Stimulated activated CD8-positive, alpha-beta memory T cell treated with anti-CD3 and anti-CD28 coated beads, Interleukin-15, amount 100 ng/mL, for 1 hour (primary cell): ENCODE data around the gene AKT2.
"Not testable (repeated sequence)": the region's sequence is repeated elsewhere in the genome, so short reads cannot be mapped to it uniquely, and the experiment has no call there.

Source experiments
- DNase-seq: peaks from one replicate; pipeline ENCODE4 v3.0.0-alpha.2; 2020; ENCODE audit warnings: low read depth

Gene AKT2

GRCh38 chr19:40284501-40285352 is at the start of gene AKT2:
Gene AKT2 (minus strand): TSS chr19:40285345. CDS start chr19:40265267, 20,078 bp downstream.
- peak; percentile 38 for DNase-seq

DNA sequence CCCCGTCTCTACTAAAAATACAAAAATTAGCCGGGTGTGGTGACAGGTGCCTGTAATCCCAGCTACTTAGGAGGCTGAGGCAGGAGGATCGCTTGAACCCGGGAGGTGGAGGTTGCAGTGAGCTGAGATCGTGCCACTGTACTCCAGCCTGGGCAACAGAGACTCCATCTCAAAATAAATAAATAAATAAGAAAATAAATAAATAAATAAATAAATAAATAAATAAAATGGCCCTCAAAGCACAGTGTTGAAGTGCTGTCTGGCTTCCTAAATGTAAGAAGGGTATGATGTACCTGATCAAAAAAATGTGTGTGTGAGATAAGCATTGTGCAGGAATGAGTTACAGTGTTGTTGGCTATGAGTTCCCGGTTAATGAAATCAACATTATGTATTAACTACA is 47.9 kb upstream of the AKT2 start:
- DNase-seq = not testable (repeated sequence)

GRCh38 chr19:40332669-40333068 is 47.5 kb upstream of the AKT2 start:
- DNase-seq = no peak

DNA sequence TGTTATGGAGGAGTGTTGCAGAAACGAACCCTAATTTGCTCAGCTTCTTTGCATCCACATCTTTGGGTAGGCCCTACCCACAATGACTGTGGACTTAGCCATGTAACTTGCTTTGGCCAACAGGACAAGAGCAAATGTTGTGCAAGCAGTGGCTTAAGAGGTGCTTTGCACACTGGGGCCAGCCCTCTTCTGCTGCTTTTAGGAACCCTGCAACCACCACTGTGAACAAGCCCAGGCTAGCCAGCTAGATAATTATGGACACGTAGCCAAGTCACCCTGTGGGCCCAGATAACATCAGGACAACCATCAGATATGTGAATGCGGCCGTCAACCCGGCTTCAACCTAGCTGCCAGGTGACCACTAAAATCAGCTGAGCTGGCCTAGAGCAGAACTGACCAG is 45.9 kb upstream of the AKT2 start:
- DNase-seq = no peak

DNA sequence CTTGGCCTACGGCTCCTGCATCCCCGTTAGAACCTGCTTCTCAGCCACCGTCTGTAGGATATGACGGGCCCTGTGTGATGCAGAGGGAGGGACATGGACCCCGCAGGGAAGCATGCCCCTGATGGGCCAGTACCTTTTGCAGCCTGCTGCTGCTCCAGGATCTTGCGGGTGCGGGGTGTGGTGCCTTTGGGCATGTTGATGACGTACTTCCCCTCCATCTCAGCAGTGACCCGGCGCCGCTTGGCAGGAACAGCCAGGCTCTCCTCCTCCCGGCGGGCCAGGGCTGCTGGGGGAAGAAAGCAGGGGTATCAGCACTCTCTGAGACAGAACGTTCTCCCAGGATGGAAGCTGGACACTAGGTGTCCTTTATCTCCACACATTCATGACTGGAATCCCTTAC is 41.1 kb upstream of the AKT2 start:
- DNase-seq = no peak

- no peak for DNase-seq
These were observed 38.6 kb upstream of the AKT2 start for GRCh38 chr19:40323705-40324104.

- no peak for DNase-seq
These were observed 37.9 kb upstream of the AKT2 start for GRCh38 chr19:40322951-40323615.

GRCh38 chr19:40322271-40322610 is 37.1 kb upstream of the AKT2 start:
- DNase-seq = no peak

GRCh38 chr19:40321566-40322270 is 36.6 kb upstream of the AKT2 start:
- no peak for DNase-seq

DNA sequence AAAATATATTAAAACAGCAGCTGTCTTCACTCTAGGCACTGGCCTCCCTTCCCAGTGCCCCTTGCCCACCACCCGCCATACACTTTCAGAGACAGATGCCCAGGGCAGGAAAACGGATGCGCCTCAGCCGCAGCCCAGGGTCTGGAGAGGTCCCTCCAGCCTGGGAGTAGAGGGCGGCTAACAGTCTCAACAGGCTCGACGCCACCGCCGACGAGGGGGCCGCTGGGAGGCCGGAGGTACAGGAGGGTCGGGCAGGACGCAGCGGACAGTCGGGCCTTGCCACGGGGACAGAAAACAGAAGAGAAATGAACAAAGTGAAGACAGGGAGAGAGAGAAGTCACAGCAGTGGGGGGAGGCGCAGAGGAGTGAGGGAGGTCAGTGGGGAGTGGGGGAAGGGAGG is 35.9 kb upstream of the AKT2 start:
- no peak for DNase-seq

GRCh38 chr19:40320558-40320935 is 35.4 kb upstream of the AKT2 start:
- no peak for DNase-seq

- DNase-seq = no peak
These were observed 32.2 kb upstream of the AKT2 start for GRCh38 chr19:40317338-40317737.

DNA sequence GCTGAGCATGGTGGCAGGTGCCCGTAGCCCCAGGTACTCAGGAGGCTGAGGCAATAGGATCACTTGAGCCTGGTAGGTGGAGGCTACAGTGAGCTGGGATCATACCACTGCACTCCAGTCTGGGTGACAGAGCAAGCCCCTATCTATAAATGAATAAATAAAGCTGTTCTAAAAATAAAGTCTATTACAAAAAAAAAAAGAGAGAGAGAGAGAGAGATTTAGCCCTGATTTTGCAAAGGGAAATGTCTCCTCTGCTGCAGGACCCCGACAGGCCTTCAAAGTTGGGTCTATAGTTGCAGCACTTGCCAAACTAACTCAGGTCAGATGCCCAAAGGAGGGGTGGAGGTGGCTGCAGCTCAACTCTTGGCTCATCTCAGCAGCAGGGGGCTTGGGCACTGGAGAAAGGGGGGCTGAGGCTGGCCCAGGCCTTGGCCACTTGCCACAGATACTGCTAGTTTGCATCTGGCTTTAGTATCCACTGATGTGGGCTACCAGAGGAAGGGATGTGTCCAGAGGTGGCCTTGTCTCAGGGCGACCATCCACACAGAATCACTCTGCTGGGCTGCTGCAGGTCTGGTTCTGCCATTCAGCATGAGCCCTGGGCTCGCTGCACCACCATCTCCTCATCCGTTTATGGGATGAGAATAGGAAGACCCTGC is 30.8 kb upstream of the AKT2 start:
- no peak for DNase-seq

GRCh38 chr19:40314656-40315055 is 29.5 kb upstream of the AKT2 start:
- DNase-seq = no peak

DNA sequence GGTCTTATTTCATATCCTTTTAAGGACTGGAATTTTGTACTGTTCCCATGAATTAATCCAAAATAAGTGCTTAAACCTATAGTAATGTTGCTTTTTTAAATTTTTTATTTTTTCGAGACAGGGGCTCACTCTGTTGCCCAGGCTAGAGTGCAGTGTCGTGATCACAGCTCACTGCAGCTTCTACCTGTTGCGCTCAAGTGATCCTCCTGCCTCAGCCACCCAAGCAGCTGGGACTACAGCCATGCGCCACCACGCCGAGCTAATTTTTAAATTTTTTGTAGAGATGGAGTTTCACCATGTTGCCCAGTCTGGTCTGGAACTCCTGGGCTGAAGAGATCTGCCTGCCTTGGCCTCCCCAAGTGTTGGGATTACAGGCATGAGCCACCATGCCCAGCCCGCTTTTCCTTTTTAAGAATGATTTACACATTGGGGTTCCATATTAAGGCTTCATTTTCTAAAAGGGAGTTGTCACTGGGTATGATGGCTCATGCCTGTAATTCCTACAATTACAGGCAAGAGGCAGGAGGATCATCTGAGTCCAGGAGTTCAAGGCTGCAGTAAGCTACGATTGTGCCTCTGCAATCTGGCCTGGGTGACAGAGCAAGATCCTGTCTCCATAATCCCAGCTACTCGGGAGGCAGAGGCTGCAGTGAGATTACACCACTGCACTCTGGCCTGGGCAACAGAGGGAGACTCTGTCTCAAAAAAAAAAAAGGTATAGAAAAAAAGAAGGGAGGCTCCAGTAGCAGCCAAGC is 28.3 kb upstream of the AKT2 start:
- DNase-seq = no peak

- DNase-seq = no peak
These were observed 27.4 kb upstream of the AKT2 start for GRCh38 chr19:40312533-40312932.

DNA sequence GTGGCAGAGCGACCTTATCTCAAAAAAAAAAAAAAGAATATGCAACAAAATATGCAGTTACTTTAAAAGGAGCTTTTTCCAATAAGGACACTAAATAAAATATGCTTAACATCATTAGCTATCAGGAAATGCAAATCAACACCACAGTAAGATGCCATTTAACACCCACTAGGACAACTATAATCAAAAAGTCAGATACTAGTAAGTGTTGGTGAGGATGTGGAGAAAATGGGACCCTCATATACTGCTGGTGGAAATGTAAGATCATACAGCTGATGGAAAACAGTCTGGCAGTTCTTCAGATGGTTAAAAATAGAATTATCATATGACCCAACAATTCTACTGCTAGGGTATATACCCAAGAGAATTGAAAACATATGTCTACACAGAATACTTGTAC is 24.5 kb upstream of the AKT2 start:
- no peak for DNase-seq

DNA sequence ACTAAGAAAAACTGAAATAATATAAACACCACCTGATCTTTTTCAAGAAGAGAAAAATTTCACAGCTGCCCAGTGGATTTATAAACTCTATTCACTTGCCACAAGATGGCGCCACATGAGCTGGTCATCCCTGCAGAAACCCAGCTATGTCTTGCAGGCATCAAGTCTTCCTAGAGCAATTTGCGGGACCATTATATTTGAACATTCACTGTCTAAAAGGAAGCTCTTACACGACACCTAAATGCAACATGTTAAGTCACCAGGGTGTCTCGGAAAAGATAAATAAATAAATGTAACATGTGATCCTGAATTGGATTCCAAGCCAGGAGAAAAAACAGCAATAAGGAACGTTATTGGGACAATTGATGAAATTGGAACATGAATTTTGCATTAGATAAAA is 20.3 kb upstream of the AKT2 start:
- DNase-seq = peak; percentile 54

- no peak for DNase-seq
These were observed 19.2 kb upstream of the AKT2 start for GRCh38 chr19:40304306-40304705.

GRCh38 chr19:40303765-40304164 is 18.6 kb upstream of the AKT2 start:
- DNase-seq = no peak

DNA sequence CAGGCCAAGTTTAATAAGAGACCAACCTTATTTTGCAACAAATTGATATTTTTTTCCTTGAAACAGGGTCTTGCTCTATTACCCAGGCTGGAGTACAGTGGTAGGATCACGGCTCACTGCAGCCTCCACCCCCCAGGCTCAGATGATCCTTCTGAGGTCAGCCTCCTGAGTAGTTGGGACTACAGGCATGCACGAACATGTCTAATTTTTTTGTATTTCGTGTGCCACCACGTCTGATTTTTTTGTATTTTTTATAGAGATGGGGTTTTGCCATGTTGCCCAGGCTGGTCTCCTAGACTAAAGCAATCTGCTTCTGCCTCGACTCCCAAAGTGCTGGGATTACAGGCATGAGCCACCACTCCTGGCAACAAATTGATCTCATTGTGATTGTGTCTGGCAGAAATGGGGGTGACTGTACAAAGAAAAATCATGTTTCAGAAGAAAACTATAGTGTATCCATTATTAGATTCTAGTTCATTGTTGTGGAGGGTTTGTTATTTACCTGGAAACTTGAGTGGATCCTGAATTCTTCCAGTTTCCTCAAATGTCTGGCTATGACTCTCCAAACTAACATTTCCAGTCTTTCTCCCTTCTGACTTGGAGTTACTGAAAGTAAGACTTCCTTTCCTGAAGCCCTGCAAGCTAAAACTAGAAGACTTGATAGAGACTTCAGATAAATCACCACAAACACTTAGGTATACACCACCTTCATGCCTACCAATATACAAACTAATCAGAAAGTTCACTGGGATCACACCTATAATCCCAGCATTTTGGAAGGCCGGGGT is 17.3 kb upstream of the AKT2 start:
- DNase-seq = no peak
